IMR-90 (cell line): ENCODE data around the gene PERM1. TPM values are rescaled to one million over a fixed set of nuclear protein-coding genes. Genes with fewer than 3 reads are reported as not detected.

Source experiments
- ATAC-seq: fragments of 200-7000 bp; cut with Tn5 transposase; 2 replicates; pipeline ENCODE4 v1.9.1; 2020; ENCODE audit warnings: low read depth, mild to moderate bottlenecking, moderate library complexity
- BruUV-seq: library from RNA; stranded (reverse); fragments of 400-500 nt; replicated peaks from 2 replicates; lab custom pipeline; 2021; lab: Mats Ljungman, UMichigan
- CTCF ChIA-PET: fragments of 300-600 bp; formaldehyde crosslinking; extraction: SDS; loops from one replicate; lab custom pipeline; 2021; ENCODE audit warnings: antibody characterized with exemption; lab: Yijun Ruan, JAX
- POLR2A ChIA-PET: fragments of 300-600 bp; sonication (Branson Sonifier 250); formaldehyde crosslinking; loops from one replicate; lab custom pipeline; 2022; ENCODE audit warnings: antibody characterized with exemption; ENCODE audit not compliant: unreplicated experiment; lab: Charles Lee
- DNase-seq: peaks from one replicate; pipeline ENCODE4 v3.0.0; 2013
- H2AFZ ChIP-seq: replicated peaks from 2 replicates; pipeline ENCODE3; 2013; ENCODE audit warnings: low read length, mild to moderate bottlenecking; ENCODE audit not compliant: poor library complexity
- H2AK5ac ChIP-seq: 2 replicates; pipeline ENCODE4 v1.6.1; 2013; ENCODE audit warnings: low read depth, low read length, inconsistent platforms
- H2AK9ac ChIP-seq: replicated peaks from 2 replicates; pipeline ENCODE3; 2013; ENCODE audit warnings: mild to moderate bottlenecking, low read depth, low read length, moderate library complexity; ENCODE audit not compliant: poor library complexity
- H2BK120ac ChIP-seq: 2 replicates; pipeline ENCODE4 v1.6.1; 2013; ENCODE audit warnings: low read depth, low read length, inconsistent platforms
- H2BK15ac ChIP-seq: 3 replicates; pipeline ENCODE4 v1.6.1; 2013; ENCODE audit warnings: low read depth, low read length, inconsistent platforms
- H2BK20ac ChIP-seq: 2 replicates; pipeline ENCODE4 v1.6.1; 2013; ENCODE audit warnings: low read depth, mild to moderate bottlenecking, inconsistent platforms, low read length, moderate library complexity
- H2BK5ac ChIP-seq: 2 replicates; pipeline ENCODE4 v1.6.1; 2013; ENCODE audit warnings: mild to moderate bottlenecking, low read depth, low read length, inconsistent platforms; ENCODE audit not compliant: poor library complexity, severe bottlenecking
- H3K14ac ChIP-seq: replicated peaks from 2 replicates; pipeline ENCODE4 v1.6.1; 2013; ENCODE audit warnings: low read depth, low read length, inconsistent platforms
- H3K18ac ChIP-seq: 2 replicates; pipeline ENCODE4 v1.6.1; 2013; ENCODE audit warnings: low read depth, low read length, control low read depth
- H3K23ac ChIP-seq: 2 replicates; pipeline ENCODE4 v1.6.1; 2013; ENCODE audit warnings: low read depth, low read length, inconsistent platforms
- H3K27ac ChIP-seq: 2 replicates; pipeline ENCODE4 v1.5.1; 2013; ENCODE audit warnings: mild to moderate bottlenecking, control low read depth, low read length; ENCODE audit not compliant: insufficient read depth
- H3K27me3 ChIP-seq: 2 replicates; pipeline ENCODE4 v1.6.1; 2013; ENCODE audit warnings: low read length; ENCODE audit not compliant: control insufficient read depth, insufficient read depth
- H3K36me3 ChIP-seq: 2 replicates; pipeline ENCODE4 v1.6.1; 2013; ENCODE audit warnings: low read length, mixed read lengths; ENCODE audit not compliant: control insufficient read depth, insufficient read depth
- H3K4ac ChIP-seq: 2 replicates; pipeline ENCODE4 v1.6.1; 2013; ENCODE audit warnings: low read depth, low read length, inconsistent platforms
- H3K4me1 ChIP-seq: 2 replicates; pipeline ENCODE4 v1.6.1; 2013; ENCODE audit warnings: low read length, mixed read lengths; ENCODE audit not compliant: control insufficient read depth, insufficient read depth
- H3K4me2 ChIP-seq: 2 replicates; pipeline ENCODE4 v1.6.1; 2013; ENCODE audit warnings: low read depth, mild to moderate bottlenecking, control low read depth, low read length, moderate library complexity
- H3K4me3 ChIP-seq: 2 replicates; pipeline ENCODE4 v1.5.1; 2013; ENCODE audit warnings: low read depth, mild to moderate bottlenecking, control low read depth, low read length, moderate library complexity; ENCODE audit not compliant: insufficient read depth
- H3K56ac ChIP-seq: 2 replicates; pipeline ENCODE4 v1.6.1; 2013; ENCODE audit warnings: low read length, inconsistent platforms; ENCODE audit not compliant: insufficient read depth; ENCODE audit errors: extremely low read depth
- H3K79me1 ChIP-seq, 2 experiments: 2 replicates each; pipeline ENCODE4 v1.6.1; 2013; ENCODE audit warnings: low read length in 2 of 2, inconsistent platforms in 1 of 2, low read depth in 1 of 2
- H3K9ac ChIP-seq: 2 replicates; pipeline ENCODE4 v1.6.1; 2013; ENCODE audit warnings: low read depth, low read length, control low read depth
- H3K9me1 ChIP-seq: 2 replicates; pipeline ENCODE4 v1.6.1; 2013; ENCODE audit warnings: low read length, inconsistent platforms; ENCODE audit not compliant: insufficient read depth
- H3K9me3 ChIP-seq: 2 replicates; pipeline ENCODE4 v1.6.1; 2013; ENCODE audit warnings: low read length; ENCODE audit not compliant: control insufficient read depth, insufficient read depth
- H4K20me1 ChIP-seq: 2 replicates; pipeline ENCODE4 v1.6.1; 2013; ENCODE audit warnings: low read length, inconsistent platforms; ENCODE audit not compliant: insufficient read depth
- H4K5ac ChIP-seq: 2 replicates; pipeline ENCODE4 v1.6.1; 2013; ENCODE audit warnings: mild to moderate bottlenecking, low read depth, low read length, control low read depth
- H4K8ac ChIP-seq, 2 experiments: 2 replicates each; pipeline ENCODE4 v1.6.1; 2013; ENCODE audit warnings: low read depth in 2 of 2, low read length in 2 of 2, control low read depth in 1 of 2, inconsistent platforms in 1 of 2
- H4K91ac ChIP-seq: 2 replicates; pipeline ENCODE4 v1.6.1; 2013; ENCODE audit warnings: low read depth, low read length, inconsistent platforms; ENCODE audit not compliant: insufficient read depth
- CTCF ChIP-seq: conservative IDR thresholded peaks from 2 replicates; pipeline ENCODE4 v1.5.1; 2012; ENCODE audit warnings: mild to moderate bottlenecking, low read depth, low read length, improper control_type of control experiment
- WGBS, 2 experiments: methylation state at CpG; one replicate each; pipeline versions ENCODE4 v1.1.5 to v1.1.7; 2013; ENCODE audit warnings: missing lambda C conversion rate in 2 of 2; ENCODE audit not compliant: insufficient read length in 1 of 2; ENCODE audit errors: extremely low coverage in 2 of 2; 5-methylcytosine and 5-hydroxymethylcytosine counted together
- dilution Hi-C: fragments of 300-500 bp; cut with HindIII; formaldehyde crosslinking; loops from one replicate; pipeline ENCODE4 v1.14.3; 2018; ENCODE audit warnings: low sequenced_read_pairs; ENCODE audit not compliant: unreplicated experiment
- in situ Hi-C: fragments of 300-500 bp; cut with MboI; formaldehyde crosslinking; loops from 3 replicates; pipeline ENCODE4 v1.14.3; 2019; ENCODE audit warnings: low sequenced_read_pairs, inconsistent platforms, mixed read lengths
- intact Hi-C: fragments of 100-400 bp; cut with micrococcal nuclease; formaldehyde crosslinking; loops from 2 replicates; pipeline ENCODE4 v1.10.0; 2022
- polyA plus RNA-seq, 3 experiments: library from polyadenylated mRNA; depleted of rRNA; stranded (reverse); fragments of >200 nt; gene quantifications; 2 replicates each; pipeline ENCODE4 v1.2.3, GENCODE V29; 2012; ENCODE audit warnings: low replicate concordance in 1 of 3
- total RNA-seq: library from RNA; depleted of rRNA; stranded (reverse); fragments of >200 nt; gene quantifications from 2 replicates; pipeline ENCODE4 v1.2.3, GENCODE V29; 2012

The PERM1 gene
- total and polyA plus RNA-seq, 2 of the 4 experiments (the other 2 are of a cell fraction): not detected

GRCh38 chr1:934991-935750 lies 46.7 kb downstream of the PERM1 start:
- no peak overlapping the region for H2AK9ac ChIP-seq
- in situ Hi-C loops (no loop called here), dilution Hi-C loops (no loop called here), intact Hi-C loops (no loop called here)
- DNase-seq (no peak), ATAC-seq (no peak)
- H3K23ac ChIP-seq: no peak overlapping the region
- no peak overlapping the region for H3K4me2 ChIP-seq
- H4K8ac ChIP-seq: no peak overlapping the region
- H3K4ac ChIP-seq: no peak overlapping the region
- BruUV-seq: no TSS peak
- H3K4me1 ChIP-seq: peaks cover 15% of the 10 kb centered on the region
- no peak overlapping the region for H3K14ac ChIP-seq
- H2AFZ ChIP-seq: no peak overlapping the region
- H2BK15ac ChIP-seq: no peak overlapping the region
- H2BK20ac ChIP-seq: no peak overlapping the region
- H3K56ac ChIP-seq: no peak overlapping the region
- TF ChIP-seq CTCF: no peak
- peaks cover 10% of the 10 kb centered on the region for H4K20me1 ChIP-seq
- H3K9ac ChIP-seq: no peak overlapping the region
- H3K36me3 ChIP-seq: peaks cover 8% of the 10 kb centered on the region
- CTCF ChIA-PET: no interaction called here
- no peak overlapping the region for H2BK5ac ChIP-seq
- no peak overlapping the region for H3K27ac ChIP-seq
- H3K9me3 ChIP-seq: no peaks in the 10 kb centered on the region
- no peaks in the 10 kb centered on the region for H3K79me1 ChIP-seq
- no peak overlapping the region for H3K18ac ChIP-seq
- H3K27me3 ChIP-seq: no peaks in the 10 kb centered on the region
- WGBS, 2 experiments: 68% methylated on average over 28 of the region's 37 CpGs; no CpG with 5 or more reads in 1 of the 2 experiments
- no peaks in the 10 kb centered on the region for H3K9me1 ChIP-seq
- POLR2A ChIA-PET: no interaction called here
- H4K5ac ChIP-seq: no peak overlapping the region
- H2AK5ac ChIP-seq: no peak overlapping the region
- H3K4me3 ChIP-seq: no peak overlapping the region
- no peak overlapping the region for H4K91ac ChIP-seq
- no peak overlapping the region for H2BK120ac ChIP-seq
